IPS-18c (cell line): ENCODE data around the gene ARHGAP30.
"Not testable (repeated sequence)": the region's sequence is repeated elsewhere in the genome, so short reads cannot be mapped to it uniquely, and the experiment has no call there.

Experiments
- H3K4me3 ChIP-seq: 2 replicates; pipeline ENCODE4 v1.7.0; 2013; ENCODE audit warnings: low read depth, mild to moderate bottlenecking, low read length, moderate library complexity; ENCODE audit not compliant: insufficient read depth
- H3K9me3 ChIP-seq: one replicate; pipeline ENCODE4 v1.6.1; 2013; ENCODE audit warnings: mild to moderate bottlenecking, low read length, moderate library complexity; ENCODE audit not compliant: control insufficient read depth, insufficient read depth

The ARHGAP30 gene, protein sequence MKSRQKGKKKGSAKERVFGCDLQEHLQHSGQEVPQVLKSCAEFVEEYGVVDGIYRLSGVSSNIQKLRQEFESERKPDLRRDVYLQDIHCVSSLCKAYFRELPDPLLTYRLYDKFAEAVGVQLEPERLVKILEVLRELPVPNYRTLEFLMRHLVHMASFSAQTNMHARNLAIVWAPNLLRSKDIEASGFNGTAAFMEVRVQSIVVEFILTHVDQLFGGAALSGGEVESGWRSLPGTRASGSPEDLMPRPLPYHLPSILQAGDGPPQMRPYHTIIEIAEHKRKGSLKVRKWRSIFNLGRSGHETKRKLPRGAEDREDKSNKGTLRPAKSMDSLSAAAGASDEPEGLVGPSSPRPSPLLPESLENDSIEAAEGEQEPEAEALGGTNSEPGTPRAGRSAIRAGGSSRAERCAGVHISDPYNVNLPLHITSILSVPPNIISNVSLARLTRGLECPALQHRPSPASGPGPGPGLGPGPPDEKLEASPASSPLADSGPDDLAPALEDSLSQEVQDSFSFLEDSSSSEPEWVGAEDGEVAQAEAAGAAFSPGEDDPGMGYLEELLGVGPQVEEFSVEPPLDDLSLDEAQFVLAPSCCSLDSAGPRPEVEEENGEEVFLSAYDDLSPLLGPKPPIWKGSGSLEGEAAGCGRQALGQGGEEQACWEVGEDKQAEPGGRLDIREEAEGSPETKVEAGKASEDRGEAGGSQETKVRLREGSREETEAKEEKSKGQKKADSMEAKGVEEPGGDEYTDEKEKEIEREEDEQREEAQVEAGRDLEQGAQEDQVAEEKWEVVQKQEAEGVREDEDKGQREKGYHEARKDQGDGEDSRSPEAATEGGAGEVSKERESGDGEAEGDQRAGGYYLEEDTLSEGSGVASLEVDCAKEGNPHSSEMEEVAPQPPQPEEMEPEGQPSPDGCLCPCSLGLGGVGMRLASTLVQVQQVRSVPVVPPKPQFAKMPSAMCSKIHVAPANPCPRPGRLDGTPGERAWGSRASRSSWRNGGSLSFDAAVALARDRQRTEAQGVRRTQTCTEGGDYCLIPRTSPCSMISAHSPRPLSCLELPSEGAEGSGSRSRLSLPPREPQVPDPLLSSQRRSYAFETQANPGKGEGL

DNA sequence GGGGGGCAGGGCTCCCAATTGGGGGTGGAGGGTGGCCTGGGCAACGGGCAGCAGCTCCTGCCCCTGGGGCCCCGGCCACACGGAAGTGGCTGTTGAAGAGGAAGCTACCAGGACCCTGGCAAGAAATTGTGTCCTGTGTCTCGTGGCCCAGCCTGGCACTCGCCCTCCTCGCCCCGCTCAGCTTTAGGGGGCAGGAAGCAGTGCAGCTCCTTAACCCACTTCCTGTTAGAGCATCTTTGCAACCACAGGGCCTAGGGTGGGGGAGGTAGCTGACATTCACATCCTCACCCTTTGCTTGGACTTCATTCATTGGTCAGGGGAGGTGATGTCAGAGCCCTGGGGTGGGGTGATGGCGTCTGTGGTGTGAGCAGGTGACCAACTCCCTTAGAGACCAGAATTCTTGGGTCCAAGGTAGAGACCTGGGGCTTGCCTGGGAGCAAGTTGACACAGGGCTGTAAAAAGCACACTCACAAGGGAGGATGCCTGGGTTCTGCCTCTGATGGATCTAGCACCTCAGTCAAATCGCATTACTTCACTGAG lies at the start of gene ARHGAP30:
ARHGAP30 (minus strand) TSS at position 161 of the 540 bp plus-strand sequence. CDS start 267 bp downstream, outside the sequence.
- Histone ChIP-seq H3K4me3 (no peak within 1 kb of the TSS), H3K9me3 (peaks cover 5% of the 10 kb centered on the region)

DNA sequence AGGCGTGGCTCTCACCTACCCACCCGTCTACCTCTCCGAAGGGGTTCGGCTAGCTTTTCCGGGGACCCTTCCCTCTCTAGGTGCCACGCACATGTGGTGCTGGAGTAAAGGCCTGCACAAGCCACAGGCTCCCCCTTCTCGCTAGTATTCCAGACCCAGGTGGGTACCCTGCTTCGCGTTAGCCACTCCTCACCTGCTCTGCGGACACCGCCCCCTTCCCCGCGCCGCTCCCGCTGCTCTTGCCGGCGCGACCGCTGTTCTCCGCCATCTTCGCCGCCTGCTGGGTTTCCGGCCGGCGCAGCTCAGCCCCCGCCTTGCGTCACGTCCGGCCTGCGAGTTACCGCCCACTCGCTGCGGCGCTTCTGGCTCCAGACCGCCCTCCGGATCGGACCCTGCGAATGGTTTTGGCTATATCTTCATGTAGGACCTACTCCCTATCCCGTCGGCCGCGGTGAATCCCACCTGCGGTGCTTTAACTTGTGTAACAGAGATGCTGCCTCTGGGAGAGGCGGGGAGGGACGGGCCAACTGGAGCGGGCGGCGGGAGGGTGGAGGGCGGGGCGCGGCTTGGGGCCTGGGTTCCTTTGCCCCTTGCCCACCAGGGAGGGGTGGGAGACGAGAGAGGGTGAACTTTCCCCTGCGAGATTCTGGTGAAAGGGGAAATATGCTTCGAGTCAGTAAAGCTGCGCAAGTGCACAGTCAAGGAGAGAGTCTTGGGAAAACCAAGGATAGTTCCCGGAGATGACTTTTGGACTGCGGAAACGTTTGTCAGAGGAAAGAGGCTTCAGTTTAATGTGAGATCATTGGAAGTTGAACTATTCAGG lies 48.3 kb upstream of the ARHGAP30 start, which contains the start of the genes NIT1 and PFDN2:
NIT1 (plus strand) TSS at position 347 of the 823 bp plus-strand sequence; CDS start at position 419, 72 bp downstream.
PFDN2 (minus strand) TSS at position 279 of the 823 bp plus-strand sequence; CDS start at position 268, 11 bp downstream.
- no peaks in the 10 kb centered on the region for H3K9me3 ChIP-seq
- peak within 1 kb of the TSS; percentile 97 for H3K4me3 ChIP-seq

DNA sequence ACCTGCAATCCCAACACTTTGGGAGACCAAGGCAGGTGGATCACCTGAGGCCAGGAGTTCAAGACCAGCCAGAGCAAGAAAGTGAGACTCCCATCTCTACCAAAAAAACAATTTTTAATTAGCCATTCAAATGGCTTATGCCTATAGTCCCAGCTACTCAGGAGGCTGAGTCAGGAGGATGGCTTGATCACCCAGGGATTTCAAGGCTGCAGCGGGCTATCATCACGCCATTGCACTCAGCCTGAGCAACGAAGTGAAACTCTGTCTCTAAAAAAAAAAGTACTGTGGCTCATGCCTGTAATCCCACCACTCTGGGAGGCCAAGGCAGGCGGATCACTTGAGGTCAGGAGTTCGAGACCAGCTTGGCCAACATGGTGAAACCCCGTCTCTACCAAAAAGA lies 46.3 kb upstream of the ARHGAP30 start:
- H3K4me3 ChIP-seq, H3K9me3 ChIP-seq: not testable (repeated sequence)

DNA sequence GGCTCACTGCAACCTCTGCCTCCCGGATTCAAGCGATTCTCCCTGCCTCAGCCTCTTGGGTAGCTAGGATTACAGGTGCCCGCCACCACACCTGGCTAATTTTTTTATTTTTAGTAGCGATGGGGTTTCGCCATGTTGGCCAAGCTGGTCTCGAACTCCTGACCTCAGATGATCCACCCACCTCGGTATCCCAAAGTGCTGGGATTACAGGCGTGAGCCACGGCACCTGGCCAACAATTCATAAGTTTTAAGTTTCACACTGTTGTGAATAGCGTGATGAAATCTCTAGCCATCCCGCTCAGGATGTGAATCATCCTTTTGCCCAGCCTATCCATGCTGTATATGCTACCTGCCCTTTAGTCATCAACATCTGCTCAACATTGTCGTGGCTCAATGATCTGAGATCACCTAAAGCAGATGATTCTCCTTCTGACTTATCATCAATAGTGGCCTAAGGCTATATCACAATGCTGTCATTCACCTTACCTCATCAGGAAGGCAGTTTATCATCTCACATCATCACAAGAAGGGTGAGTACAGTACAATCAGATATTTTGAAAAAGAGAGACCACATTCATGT lies 45.5 kb upstream of the ARHGAP30 start:
- no peak overlapping the region for H3K4me3 ChIP-seq
- H3K9me3 ChIP-seq: no peaks in the 10 kb centered on the region

DNA sequence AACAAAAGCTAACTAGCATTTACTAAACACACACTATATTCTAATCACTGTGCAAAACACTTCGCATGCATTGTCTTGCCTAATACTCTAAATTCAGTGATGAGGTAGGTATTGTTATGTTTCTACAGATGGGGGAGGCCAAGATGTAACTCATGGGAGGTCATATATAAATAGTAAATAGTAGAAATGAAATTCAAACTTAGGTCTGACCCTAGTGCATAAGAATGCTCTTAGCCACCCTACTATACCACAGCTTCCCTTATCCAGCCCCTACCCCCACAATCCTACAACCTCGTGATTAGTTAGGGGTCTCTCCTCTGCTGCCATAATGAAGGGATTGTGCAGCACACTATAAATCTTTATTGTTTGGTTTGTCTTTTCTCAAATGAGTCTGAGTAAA lies 44.9 kb upstream of the ARHGAP30 start:
- H3K9me3 ChIP-seq: no peaks in the 10 kb centered on the region
- no peak overlapping the region for H3K4me3 ChIP-seq

DNA sequence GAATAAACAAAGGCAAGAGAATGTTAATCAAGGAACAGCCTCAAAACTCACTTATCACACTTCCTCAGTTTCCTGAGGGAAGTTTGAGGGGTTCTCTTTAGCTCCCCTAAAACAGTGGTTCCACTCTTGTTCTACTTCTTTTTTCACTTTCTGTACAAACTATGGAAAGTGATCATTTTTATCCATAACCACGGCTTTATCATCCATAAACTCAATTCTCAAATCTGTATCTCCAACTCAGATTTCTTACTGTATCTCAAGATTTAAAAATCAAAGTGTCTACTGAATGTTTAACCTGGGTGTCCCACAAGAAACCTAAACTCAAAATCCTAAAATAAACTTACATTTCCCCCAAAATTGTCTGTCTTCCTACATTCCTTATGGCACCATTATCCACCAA lies 44.2 kb upstream of the ARHGAP30 start:
- Histone ChIP-seq H3K9me3 (no peaks in the 10 kb centered on the region), H3K4me3 (no peak overlapping the region)

DNA sequence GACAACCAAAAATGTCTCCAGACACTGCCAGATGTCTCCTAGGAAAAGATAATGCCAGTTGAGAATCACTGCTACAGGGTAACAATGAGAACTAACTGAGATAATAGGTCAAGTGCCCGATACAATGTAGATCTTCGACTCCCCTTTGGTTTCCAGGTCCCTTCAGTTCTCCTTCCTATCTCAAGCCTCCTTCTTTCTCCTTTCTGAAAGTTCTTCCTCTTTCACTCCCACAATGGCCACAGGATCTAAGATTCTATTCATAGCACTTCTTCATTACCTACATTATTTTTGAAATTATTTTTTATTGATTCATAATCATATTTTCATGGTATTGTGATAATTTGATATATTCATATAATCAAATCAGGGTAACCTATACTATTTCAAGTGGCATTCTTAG lies 41.8 kb upstream of the ARHGAP30 start:
- no peaks in the 10 kb centered on the region for H3K9me3 ChIP-seq
- no peak overlapping the region for H3K4me3 ChIP-seq

DNA sequence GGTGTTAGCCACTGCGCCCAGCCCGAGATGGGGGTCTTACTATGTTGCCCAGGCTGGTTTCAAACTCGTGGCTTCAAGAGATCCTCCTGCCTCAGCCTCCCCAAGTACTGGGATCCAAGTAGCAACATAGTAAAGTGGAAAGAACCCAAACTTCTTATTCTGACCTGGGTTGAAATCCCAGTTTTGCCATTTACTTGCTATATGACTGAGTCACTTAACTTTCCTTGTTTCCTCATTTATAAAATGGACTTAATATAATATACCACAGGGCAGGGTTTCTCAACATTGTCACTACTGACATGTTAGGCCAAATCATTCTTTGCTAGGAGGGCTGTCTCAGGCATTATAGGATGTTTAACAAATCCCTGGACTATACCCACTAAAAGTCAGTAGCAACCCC lies 41.4 kb upstream of the ARHGAP30 start:
- H3K9me3 ChIP-seq: no peaks in the 10 kb centered on the region
- no peak overlapping the region for H3K4me3 ChIP-seq

DNA sequence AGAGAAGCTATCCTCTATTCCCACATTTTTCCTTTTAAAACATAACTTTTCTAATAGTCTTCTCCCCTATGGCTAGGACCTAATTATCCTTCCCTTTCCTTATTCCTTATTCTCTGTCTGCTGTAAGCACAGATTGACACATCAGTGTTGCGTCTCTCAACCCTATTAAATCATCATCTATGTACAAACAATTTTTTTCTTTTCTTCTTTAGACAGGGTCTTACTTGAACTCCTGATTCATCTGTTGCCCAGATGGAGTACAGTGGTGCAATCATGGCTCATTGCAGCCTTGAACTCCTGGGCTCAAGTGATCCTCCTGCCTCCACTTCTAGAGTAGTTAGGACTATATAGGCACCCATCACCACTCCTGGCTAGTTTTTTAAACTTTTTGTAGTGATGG lies 36.7 kb upstream of the ARHGAP30 start:
- Histone ChIP-seq H3K9me3 (no peaks in the 10 kb centered on the region), H3K4me3 (no peak overlapping the region)

DNA sequence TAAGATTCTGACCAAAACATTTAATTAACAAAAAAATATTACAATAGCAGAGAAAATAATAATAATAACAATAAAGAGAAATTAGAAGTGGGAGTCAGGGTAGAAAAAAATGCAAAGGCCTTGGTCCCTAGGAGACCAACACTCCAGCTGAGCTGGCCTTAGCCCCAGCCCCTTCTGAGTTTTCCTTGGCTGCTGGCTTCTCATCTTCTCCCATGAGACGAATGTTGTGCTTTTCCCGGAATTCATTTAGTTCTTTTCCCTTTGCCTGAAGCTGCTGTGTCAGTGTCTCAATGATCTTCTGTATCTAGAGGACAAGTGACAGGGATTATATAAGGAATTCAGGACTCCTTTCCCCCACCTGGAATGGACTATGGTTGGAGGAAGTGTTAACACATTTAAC lies 30.9 kb upstream of the ARHGAP30 start:
- H3K9me3 ChIP-seq: no peaks in the 10 kb centered on the region
- no peak overlapping the region for H3K4me3 ChIP-seq

DNA sequence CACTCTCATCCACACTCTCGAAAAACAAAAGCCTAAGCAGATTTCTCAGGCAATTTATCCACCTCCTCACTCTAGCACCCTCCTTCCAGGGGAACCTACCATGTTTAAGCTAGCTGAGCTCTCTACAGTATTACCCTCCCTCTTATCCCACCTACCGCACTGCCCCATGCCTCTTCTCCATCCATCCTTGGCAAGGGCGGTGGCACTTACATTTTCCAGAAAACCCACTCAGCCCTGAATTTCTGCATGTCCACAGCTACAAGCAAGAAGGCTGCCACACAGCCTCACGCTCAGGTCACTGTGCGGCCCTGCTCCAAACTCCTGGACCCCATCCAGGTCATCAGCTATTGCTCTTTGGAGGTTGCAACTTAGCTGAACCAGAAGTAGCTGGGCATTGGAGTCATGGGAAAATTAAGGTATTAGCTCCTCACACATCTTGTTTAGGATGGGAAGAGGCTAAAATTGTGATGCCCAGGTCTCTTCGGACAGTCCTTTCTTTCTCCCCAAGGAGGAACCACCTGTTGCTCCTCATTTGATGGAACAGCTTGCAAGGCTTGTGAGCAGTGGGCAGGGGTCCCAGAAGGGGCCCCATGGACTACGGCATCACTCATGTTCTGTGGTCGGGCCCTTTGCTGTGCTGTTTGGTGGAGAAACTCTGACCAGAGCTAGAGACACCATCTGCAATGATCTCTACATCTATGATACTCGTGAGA lies 29.6 kb upstream of the ARHGAP30 start:
- H3K4me3 ChIP-seq: peak overlapping the region; percentile 91; the same call in 1 of the 2 replicates

DNA sequence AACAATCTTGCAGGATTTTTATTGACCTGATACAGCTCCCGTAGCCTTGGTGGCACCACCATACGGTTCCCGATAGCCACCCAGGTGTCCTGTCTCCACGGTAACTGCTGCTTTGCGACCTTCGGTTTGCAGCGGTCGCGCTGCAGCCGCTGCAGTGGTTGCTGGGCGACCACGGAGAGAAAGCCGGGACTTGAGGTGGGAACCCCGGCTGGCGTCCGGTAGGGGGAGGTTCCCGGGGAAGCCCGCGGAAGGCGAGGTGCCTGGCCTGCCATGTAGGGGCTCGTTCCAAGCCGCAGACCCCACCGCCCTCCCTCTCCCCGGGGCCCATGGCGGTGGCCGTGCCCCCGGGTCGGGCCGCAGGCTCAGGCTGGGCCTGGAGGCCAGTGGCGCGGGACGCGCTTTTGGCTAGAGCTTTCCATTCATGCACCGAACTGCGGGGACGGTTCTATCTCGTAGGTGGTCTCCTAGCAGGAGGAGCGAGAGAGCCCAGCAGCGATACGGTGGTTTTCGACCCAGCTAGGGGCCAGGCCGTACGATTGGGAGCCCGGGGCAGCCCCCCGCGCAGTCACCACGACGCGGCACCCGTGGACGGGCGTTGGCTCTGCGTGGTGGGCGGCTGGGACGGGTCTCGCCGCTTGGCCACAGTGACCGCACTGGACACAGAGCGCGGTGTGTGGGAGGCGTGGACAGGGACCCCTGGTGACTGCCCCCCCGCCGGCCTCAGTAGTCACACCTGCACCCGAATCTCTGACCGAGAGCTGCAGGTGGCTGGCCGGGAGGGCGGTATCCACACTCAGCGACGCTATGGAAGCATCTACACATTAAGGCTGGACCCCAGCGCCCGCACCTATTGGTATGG lies 28.7 kb upstream of the ARHGAP30 start, which contains the start of gene KLHDC9:
KLHDC9 (plus strand) TSS at position 152 of the 859 bp plus-strand sequence; CDS start at position 327, 175 bp downstream.
- no peaks in the 10 kb centered on the region for H3K9me3 ChIP-seq
- H3K4me3 ChIP-seq: peak within 1 kb of the TSS; percentile 91

More for the DNA sequence above, 29.6 kb upstream of the ARHGAP30 start:
- H3K9me3 ChIP-seq: no peaks in the 10 kb centered on the region

DNA sequence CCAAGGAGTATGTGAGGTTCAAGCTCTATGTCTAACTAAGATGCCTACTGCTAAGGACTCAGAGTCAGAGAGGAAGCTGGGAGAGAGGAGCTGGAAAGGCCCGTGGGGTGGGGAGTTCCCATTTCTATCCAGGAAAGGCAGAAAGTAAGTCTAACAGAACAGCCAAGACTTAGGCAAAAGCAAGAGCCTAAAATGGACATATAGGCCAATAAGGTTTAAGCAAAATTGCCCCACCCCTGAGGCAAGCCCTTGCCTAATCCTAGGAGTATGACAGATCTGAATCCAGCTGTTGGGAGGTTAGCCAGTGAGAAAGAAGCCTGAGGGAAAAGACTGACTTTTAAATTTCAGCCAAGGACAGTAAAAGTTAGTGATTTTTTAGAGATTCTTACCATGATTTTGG lies 26.8 kb upstream of the ARHGAP30 start:
- Histone ChIP-seq H3K4me3 (no peak overlapping the region), H3K9me3 (no peaks in the 10 kb centered on the region)

DNA sequence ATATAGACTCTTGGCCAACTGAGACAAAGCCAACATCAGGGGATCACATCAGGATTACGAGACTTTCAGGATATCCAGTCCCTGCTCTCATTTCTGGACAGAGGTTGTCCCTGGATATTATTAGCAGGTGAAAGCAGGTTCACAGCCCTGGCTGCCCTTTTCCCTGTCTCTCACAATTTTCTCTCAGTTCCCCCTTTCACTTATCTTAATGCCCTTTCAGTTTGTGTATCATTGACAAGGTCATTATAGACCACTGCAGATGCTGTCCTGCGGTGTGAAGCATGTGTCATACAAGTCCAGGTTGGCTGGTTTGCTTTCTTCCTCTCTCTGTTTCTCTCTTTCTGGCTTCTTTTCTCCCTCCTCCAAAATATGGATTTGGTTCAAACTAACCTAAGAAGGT lies 26.3 kb upstream of the ARHGAP30 start:
- H3K9me3 ChIP-seq: no peaks in the 10 kb centered on the region
- H3K4me3 ChIP-seq: no peak overlapping the region

DNA sequence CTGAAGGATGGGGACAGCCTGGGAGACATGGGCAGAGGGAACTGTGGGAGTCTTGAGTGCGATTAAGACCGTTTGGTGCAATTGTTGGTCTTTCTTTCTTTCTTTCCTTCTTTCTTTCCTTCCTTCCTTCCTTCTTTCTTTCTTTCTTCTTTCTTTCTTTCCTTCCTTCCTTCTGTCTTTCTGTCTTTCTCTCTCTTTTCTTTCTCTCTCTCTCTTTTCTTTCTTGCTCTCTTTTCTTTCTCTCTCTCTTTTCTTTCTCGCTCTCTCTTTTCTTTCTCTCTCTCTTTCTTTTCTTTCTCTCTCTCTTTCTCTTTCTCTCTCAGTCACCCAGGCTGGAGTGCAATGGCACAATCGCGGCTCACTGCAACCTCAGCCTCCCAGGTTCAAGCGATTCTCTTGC lies 25.5 kb upstream of the ARHGAP30 start:
- Histone ChIP-seq H3K9me3 (no peaks in the 10 kb centered on the region), H3K4me3 (no peak overlapping the region)
